T-helper 1 cell treated with Interleukin-12 subunit alpha and Interleukin-12 subunit beta and Interleukin-4 antibody, amounts not matched to agents 30 ng/mL and 1 ng/mL, for 36 hours (primary cell): ENCODE measurements around the gene ANKRD23. TPM values are rescaled to one million over a fixed set of nuclear protein-coding genes. Genes with fewer than 3 reads are reported as not detected.

ENCODE experiments used
- intact Hi-C: fragments of 100-400 bp; cut with micrococcal nuclease; formaldehyde crosslinking; loops from one replicate; pipeline ENCODE4 v1.15.1; 2024
- total RNA-seq: library from RNA; stranded (reverse); gene quantifications from 2 replicates; pipeline ENCODE4 v1.2.3, GENCODE V29; 2022

Gene ANKRD23
- total RNA-seq, 1 donor from 2014 or later, result 14.2 TPM

- intact Hi-C loops, result no loop called here
Measured at GRCh38 chr2:96877631-96878092, 33.8 kb upstream of the ANKRD23 start.

GRCh38 chr2:96877042-96877451, 33.2 kb upstream of the ANKRD23 start:
- intact Hi-C loops, result no loop called here

DNA sequence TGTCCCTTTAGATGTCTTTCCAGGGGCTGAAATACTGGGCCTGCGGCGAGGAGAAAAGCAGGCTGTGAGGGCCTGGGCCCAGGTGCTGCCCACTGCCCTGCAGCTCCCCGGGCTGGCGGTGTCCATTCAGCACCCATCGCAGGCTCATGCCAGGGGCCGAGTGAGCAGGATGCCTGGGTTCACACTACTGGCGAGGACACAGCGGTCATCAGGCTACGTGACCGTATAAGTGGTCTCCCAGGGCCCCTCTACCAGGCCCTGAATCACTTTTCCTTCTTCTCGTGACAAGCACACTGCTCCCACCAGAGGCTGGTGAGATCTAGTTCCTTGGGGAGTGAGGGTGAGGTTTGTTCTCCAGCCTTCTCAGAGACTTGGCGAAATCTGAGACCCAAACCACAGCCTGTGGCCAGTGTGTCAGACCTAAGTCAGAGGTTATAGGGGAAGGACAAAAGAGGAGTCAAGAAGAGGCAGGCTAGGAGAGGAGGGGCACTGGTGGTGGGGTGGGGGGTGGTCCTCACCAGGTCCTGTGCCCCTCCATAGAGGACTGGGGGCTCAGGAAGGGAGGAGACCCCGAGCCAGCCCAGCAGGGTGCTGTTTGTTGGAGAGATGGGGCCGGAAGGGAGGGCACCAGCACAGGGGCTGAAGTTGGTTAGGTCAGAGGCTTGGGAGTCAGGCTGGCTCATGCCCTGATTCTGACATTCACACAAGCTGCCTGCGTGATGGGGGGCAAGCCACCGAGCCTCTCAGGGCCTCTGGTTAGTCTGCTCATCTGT, 32.6 kb upstream of the ANKRD23 start:
- intact Hi-C loops, result no loop called here

DNA sequence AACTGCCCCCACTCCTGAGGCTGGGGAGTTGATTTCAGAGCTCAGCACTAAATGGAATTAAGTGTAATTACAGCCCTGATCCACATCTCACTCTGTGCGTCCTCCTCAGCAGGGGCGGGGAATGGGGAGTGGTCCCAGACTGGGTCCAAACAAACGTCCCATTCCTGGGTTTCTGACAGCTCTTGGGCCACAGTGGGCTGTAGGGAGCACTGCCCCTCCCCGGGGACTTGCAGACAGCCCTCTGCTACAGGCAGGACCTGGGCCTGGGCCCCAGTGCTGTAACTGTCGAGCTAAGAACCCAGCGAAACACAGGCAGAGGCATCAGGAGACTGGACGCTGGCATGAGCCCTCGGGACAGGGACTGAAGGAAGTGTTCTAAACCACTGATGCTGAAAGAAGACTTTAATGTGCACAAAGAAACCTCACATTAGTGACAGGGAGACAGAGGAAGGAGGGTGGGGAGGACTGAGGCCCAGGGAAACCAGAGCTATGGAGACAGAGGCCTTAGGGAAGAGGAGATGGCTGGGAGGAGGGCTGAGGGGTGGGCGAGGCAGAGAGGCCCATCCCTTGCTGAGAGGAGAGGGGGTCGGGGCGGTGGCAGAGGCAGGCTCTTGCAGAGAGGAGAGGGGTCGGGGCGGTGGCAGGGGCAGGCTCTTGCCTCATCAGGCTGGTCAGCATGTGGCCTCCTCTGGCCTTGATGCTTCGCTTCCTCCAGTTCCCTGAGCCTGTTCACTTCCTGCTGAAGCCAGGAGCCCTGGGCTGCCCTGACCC, 31.9 kb upstream of the ANKRD23 start:
- intact Hi-C loops, result no loop called here

- intact Hi-C loops, result no loop called here
Measured at GRCh38 chr2:96874198-96874831, 30.5 kb upstream of the ANKRD23 start.

- intact Hi-C loops, result no loop called here
Measured at GRCh38 chr2:96873651-96874096, 29.9 kb upstream of the ANKRD23 start.

GRCh38 chr2:96872591-96873349, 28.9 kb upstream of the ANKRD23 start:
- intact Hi-C loops, result no loop called here

GRCh38 chr2:96870626-96871255, 26.9 kb upstream of the ANKRD23 start:
- intact Hi-C loops, result loop anchor here (1.0 kb wide), 2 partner anchors 54 to 90 kb away; partner anchors contain the start of gene CNNM3

DNA sequence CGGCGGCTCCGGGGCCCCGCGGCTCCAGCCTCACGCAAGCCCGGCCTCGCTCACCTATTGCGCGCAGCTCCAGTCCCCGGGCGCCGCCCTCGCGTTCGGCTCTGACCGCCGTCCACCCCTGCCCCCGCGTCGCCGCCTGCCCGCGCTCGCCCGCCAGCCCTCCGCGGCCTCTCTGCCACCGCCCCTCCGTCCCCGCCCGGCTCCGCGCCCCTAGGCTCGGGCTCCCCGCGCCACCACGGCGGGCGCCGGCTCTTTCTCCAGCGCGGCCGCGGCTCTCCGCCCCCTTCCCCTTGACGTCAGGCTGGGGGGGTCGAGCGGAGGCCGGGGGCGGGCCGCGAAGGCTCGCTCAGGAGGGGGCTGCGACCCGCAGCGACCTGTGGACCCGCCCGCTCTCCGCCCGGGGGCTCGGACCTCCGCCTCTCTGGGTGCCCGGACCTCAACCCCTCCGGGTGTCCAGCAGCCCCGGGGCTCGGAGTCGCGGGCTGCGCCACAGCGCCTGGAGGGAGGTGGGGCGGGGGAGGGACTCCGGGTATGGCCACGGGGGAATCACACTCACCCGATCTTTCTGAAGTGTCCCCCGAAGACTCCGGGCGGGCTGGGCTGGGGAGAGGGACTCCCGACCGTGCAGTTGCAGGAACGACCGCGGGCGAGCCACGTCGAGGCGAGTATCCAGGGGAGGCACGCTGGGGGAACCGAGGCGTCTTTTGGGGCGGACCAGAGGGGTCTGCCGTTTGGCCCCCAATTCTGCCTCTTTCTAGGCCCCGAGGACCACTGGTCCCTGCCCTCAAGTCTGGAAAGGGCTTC, 26.2 kb upstream of the ANKRD23 start, which contains the start of gene SEMA4C:
Gene SEMA4C (minus strand): TSS at position 259 of the 804 bp plus-strand sequence. CDS start 2,194 bp downstream, outside the sequence.
- intact Hi-C loops, result loop anchor here (1.0 kb wide), 4 partner anchors 43 to 90 kb away; partner anchors contain the start of gene CNNM3

DNA sequence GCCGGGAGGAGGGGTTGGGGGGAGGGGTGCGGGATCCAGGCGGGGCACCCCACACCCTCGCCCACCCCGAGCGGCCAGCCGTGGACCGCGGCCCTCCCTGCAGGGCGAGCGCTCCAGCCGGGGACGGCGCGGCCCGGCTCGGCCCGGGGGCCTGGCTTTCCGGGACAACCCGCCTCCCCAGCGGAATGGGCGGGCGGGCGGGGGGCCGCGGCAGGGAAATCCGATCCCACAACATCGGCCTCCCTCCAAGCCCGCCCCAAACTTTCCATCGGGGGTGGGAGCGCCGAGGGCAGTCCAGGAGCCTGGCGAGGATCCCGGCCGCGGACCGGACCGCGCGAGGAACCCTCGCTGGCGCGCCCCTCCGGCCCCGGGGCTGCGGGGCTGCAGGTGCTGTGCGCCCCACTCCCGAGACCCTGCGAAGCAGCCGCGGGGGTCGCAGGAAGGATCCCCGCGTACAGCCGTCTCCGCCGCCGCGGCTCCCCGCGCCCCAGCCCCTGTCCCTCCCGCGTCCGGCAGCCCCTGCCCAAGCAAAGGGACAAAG, 25.5 kb upstream of the ANKRD23 start:
- intact Hi-C loops, result loop anchor here (1.0 kb wide), 2 partner anchors 44 to 82 kb away; no protein-coding TSS in a partner anchor

DNA sequence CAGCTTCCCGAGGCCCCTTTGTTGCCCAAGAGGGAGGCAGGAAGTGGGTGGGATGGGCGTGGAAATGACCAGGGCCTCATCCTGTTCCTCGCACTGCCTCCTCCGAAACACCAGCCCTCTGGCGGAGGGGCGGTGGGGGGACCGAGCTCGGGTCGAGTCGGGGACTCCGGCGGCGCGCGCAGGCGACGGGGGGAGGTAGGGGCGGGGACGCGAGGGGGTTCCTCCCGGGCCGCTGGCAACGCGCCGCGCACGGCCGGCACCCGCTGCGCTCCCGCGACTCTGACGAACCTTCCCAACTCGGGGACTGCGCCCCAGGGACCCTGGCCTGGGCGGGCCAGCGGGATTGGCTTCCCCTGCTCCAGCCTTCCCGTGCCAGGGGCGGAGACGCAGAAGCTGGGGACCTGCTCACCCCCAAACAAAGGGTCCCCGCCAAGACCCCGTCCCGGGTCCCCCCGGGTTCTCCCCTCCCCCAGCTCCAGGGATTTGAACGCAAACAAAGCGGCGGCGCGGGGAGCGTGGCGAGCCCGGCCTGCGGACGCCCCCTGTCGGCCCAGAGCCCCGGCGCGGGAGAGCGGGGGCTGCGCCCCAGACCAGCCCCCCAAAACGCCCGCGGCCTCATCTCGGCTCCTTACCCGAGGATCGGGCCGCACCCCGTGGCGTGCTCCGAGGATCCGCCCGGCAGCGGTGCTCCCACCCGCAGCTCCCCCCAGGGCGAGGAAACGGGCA, 24.9 kb upstream of the ANKRD23 start:
- intact Hi-C loops, result loop anchor here (1.0 kb wide), 3 partner anchors 10 to 83 kb away; partner anchors contain the start of gene ANKRD39

GRCh38 chr2:96867756-96868554, 24.1 kb upstream of the ANKRD23 start:
- intact Hi-C loops, result loop anchor here (1.0 kb wide), 1 partner anchor 10 kb away; the partner anchor contains the start of gene ANKRD39

DNA sequence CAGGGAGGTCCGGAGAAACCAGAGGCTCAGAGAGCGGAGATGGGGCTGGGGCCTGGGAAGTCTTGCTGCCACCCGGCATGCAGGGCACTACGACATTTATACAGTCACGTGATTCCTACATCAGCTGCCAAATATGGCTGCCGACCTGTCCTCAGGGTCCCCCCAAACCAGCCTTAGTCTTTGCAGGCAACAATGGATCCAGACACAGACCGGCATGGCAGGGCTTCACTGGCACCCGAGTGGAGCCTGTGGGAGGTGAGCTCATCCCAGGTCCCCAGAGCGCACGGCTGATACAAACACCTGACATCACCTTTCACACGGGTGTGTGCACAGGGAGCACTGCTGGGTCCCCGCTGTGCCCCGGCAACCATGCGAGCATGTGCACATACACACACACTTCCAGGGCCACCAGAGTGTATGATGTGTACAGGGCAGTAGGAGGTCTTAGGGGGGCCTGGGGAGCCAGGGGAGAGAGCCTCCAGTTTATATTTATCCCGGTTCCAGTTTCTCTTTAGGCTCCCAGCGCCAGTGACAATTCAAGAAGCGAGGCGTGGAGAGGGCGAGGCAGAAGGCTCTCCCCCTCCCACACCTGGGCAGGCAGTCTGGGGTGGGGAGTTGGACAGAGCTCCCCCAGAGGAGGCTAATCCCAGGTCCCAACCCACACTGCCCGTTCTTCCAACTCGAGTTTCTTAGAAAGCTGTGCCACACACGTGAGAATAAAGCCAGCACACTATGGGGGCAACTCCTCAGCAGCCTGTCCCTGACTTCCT, 23.4 kb upstream of the ANKRD23 start:
- intact Hi-C loops, result no loop called here

- intact Hi-C loops, result no loop called here
Measured at GRCh38 chr2:96866586-96866985, 22.8 kb upstream of the ANKRD23 start.

GRCh38 chr2:96866149-96866548, 22.3 kb upstream of the ANKRD23 start:
- intact Hi-C loops, result no loop called here

DNA sequence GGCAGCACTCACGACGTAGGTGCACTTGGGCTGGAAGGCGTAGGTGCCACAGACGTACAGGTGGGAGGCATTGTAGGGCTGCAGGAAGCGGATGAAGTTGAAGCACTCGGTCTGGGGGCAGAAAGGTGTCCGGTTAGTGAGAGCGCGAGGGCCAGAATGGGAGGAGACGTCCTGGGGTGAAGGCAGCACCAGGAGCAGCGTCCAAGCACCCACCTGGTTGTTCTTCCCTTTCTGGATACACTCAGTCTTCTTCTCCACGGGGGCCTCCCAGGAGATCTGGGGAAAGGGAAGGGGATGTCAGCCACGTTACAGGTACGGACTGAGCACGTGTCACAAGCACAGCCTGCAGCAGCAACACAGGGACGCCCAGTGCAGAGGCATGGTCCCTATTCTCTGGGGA, 21.8 kb upstream of the ANKRD23 start:
- intact Hi-C loops, result no loop called here
